GM21528 (cell line): ENCODE measurements around the gene FAM228B.
"Not testable (repeated sequence)": the region's sequence is repeated elsewhere in the genome, so short reads cannot be mapped to it uniquely, and the experiment has no call there.

Experiments
- ATAC-seq: cut with Tn5 transposase; IDR thresholded peaks from one replicate; pipeline ENCODE4 v1.9.1; 2021; ENCODE audit warnings: mild to moderate bottlenecking, moderate library complexity; ENCODE audit not compliant: unreplicated experiment, low FRiP score

FAM228B gene

GRCh38 chr2:24197213-24197612 is 73.9 kb downstream of the FAM228B start:
- ATAC-seq = not testable (repeated sequence)

GRCh38 chr2:24199968-24200590 is 76.8 kb downstream of the FAM228B start:
- no peak for ATAC-seq

GRCh38 chr2:24200799-24201198 is 77.5 kb downstream of the FAM228B start:
- ATAC-seq = no peak

GRCh38 chr2:24203029-24203786 is 79.9 kb downstream of the FAM228B start:
- ATAC-seq = no peak

- ATAC-seq = no peak
Observed at GRCh38 chr2:24203787-24204150, 80.5 kb downstream of the FAM228B start.

DNA sequence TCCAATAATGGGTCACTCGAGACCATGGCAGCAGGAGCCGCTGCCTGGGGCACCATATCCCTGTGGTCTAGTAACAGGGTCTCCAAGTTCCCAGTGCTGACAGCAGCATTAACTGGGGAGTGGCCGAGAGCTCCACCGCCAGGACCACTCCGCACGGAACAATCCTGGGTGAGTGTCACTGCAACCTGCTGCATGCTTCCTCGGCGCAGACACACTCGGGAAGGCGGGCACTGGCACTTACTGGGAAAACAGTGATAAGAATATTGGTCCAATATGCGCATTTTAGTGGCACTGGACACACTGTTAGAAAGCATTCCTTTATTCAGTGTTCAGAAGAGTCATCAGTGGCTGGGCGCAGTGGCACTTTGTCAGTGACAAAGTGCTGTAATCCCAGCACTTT is 81.2 kb downstream of the FAM228B start:
- ATAC-seq = no peak

DNA sequence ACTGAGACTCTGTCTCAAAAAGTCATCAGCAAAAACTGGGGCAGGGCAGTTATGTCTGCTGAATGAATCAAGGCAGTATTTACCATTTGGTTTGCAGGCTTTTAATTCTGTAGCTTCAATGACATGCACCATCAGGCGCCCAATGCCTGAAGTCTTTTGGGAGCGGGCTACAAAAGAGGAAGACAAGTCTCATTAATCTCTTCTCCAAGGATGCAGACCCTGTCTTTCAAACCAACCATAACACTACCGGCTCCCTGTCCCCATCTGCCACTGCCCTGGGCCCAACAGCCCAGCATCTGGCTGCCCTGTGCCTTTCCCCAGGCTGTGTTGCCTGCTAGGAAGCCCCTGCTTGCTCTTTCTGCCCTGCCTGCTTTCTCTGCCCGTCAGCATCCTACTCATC is 81.9 kb downstream of the FAM228B start:
- no peak for ATAC-seq

- no peak for ATAC-seq
Observed at GRCh38 chr2:24206242-24206641, 83.0 kb downstream of the FAM228B start.

DNA sequence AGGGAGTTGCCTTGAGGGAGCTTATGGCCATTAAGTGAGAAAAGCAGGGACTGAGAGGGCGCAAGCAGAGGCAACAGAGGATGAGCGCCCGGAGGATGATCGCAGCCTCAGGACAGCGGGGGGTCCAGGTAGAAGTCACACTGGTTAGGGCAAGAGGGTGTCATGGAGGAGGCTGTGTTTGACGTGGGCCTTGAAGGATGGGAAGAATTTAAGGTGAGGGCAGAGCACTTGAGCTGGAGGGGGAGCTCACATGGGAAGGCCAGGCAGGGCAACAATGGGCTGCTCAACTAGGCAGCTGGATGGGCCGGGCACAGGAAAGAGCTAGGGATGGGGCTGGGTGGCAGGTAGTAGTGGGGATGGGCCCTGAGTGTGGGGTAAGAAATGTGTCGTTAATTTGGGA is 83.4 kb downstream of the FAM228B start:
- no peak for ATAC-seq

DNA sequence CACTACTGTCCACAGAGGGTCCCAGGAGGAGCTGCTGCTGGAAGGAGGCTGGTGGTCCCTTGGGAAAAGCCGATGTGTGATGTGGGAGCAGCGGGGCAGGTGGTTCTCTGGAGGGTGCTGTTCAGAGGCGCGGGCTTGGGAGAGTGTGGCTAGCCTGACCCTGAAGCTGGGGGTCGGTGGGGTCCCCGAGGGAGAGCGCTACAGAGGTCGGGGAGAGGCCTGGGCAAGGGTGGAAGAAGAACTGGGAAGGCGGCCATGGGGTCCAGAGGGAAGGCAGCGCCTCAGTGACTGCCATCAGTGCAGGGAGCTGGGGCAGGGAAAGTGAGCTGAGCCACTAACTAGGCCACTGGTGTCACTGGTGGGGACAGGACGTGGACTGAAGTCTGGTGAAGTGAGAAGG is 84.1 kb downstream of the FAM228B start:
- no peak for ATAC-seq

DNA sequence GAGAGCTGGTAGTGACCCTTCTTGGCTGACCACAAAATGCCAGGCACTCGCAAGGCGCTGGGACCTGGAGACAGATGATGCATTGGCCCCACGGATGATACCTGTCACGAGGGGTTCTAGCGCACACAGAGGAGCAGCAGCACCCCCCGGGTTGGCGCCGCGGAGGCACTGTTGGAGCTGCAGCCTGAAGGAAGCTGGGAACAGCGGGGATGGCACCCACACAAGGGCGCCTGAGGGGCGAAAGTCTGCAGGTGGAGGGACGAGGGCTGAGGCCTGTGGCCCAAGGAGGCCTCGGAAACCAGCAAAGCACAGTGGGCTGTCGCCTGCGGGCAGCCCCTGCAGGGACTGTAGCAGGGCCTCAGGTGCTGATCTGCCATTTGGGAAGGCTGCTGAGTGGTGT is 85.2 kb downstream of the FAM228B start:
- ATAC-seq = no peak

DNA sequence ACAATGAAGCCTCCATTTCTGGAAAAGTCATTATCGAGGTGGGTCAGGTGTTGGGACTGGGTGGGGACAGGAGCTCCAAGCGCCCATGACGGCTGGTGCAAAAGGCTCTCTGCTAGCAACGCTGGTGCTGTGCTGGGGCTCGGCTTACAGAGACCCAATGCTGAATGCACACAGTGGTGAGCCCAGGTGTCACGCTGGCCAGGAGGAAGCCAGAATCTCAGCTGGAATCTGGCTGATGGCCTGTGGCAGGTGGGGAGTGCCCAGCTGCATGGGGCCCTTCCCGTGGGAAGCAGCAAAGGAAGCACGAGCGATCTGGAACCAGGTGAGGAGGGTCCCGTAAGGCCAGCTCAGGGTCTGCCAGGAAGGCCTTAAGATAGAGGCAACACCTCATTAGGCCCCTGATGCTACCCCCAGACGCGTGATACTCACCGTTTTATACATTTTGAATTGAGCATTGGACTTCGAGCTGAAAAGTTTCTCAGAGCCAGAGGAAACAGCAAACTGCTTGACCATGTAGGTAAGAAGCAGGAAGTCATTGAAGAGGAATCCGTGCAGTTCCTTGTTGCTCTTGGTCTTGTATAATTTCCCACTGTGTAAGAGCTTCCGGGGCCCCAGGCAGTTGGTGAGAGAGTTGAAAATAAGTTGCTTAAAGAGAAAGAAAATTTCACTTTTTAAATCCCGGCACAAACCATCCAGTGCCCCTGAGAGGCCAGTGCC is 86.3 kb downstream of the FAM228B start:
- no peak for ATAC-seq

GRCh38 chr2:24210106-24210455 is 86.8 kb downstream of the FAM228B start:
- no peak for ATAC-seq

- no peak for ATAC-seq
Observed at GRCh38 chr2:24210723-24211122, 87.5 kb downstream of the FAM228B start.

DNA sequence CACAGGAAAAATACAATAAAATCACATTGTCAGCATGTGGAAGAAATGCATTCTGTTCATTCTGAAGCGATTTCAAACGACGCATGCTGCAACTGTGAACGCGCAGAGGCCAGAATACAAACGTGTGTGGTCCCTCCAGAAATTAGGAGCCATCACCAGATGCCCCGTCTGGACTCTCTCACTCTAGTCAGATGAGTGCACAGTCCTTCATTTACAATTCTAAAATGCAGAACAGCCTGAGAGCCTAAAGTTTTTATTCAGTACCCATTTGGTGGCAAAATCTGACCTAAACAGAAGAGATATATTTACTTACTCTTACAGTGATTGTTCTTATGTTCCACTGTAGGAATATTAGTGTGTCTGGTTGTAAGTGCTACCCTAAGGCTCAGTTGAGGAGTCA is 88.1 kb downstream of the FAM228B start:
- no peak for ATAC-seq

DNA sequence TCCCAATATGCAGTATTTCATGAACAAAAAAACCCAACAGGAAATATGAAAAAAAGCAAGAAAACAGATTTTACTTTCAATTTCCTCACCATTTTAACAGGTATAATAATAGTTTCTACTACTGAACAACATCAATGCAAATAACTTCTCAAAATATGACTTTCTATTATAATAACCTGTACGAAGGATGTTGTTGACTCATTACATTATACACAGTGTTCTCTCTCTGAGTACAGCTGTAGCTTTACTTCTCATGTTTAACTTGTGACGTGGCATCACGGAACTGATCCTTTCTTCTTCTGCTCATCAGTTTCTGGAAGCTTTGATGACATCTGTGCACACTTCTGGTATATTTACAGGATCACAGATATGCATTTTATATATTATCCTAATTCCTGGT is 91.6 kb downstream of the FAM228B start:
- ATAC-seq = peak; percentile 87
